GM23248 (cell line): ENCODE measurements around the gene POLA1.

ENCODE experiments used
- EZH2 ChIP-seq: fragments of 200-600 bp; sonication (generic); IDR thresholded peaks from 2 replicates; pipeline ENCODE4 v1.6.1; 2018; ENCODE audit warnings: antibody characterized with exemption, mild to moderate bottlenecking; ENCODE audit not compliant: insufficient read depth, poor library complexity, severe bottlenecking
- EZH2phosphoT487 ChIP-seq: fragments of 200-600 bp; sonication (generic); IDR thresholded peaks from 2 replicates; pipeline ENCODE4 v1.6.1; 2018; ENCODE audit warnings: antibody characterized with exemption, moderate library complexity, mild to moderate bottlenecking, low read depth; ENCODE audit not compliant: insufficient read depth

- TF ChIP-seq EZH2 (no peak), EZH2phosphoT487 (no peak)
These were observed 268.1 kb downstream of the POLA1 start for GRCh38 chrX:24961809-24962208.
